ENCODE results near the gene TARDBP. TPM values are rescaled to one million over a fixed set of nuclear protein-coding genes. Genes with fewer than 3 reads are reported as not detected.
"Not testable (repeated sequence)": the region's sequence is repeated elsewhere in the genome, so short reads cannot be mapped to it uniquely, and the experiment has no call there.

The TARDBP gene
- total RNA-seq, 1 experiment from 2014 or later, result 70.3 TPM

GRCh38 chr1:11071463-11072215, 59.2 kb downstream of the TARDBP start:
- peak; percentile 40 for DNase-seq (ENCODE audit: low spot score)
- in situ Hi-C loops (cut with HindIII; ENCODE audit: low sequenced_read_pairs), result no loop called here

DNA sequence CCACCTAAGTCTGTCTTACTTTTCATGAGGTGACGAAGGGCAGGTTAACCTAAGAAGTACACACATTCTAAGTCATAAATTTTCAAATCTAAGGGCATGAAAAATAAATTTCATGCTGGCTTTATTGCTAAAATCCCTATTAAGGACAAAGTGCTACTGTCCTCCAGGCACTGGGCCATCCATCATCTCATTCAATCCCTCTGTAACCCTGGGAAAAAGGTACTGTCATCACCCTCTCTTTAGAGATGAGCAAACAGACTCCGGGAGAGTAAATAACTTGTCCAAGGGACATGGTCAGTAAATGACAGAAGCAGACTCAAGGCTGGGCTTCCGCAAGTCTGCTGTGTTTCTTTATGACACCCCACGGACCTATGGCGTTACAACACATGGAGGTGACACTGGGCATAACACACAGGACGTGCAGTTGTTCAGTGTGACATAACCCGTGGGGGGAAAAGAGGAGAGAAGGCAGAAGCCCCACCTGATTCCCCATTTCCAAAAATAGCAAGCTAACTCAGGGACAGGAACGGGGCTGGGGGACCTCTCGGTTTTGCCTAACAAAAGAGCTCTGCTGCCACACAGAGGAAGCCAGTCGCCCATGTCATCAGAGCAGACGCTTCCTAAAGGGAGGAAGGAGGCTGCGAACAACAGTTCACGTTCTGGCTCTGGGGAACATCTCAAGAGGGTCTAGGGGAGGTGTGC, 59.9 kb downstream of the TARDBP start:
- in situ Hi-C loops (cut with HindIII; ENCODE audit: low sequenced_read_pairs), result no loop called here
- DNase-seq (ENCODE audit: low spot score), result no peak

DNA sequence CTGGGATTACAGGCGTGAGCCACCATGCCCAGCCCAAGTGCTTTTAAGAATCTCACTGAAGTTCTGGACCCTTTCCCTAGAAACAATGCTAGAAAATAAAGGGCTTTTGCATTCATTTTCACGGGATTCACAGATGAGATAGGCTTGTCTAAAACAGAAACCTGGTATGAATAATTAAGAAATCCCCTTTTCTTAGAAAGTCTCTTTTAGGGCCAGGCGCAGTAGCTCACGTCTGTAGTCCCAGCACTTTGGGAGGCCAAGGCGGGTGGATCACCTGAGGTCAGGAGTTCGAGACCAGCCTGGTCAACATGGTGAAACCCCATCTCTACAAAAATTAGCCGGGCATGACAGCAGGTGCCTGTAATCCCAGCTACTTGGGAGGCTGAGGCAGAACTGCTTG, 60.9 kb downstream of the TARDBP start:
- in situ Hi-C loops (cut with HindIII; ENCODE audit: low sequenced_read_pairs); DNase-seq (ENCODE audit: low spot score): not testable (repeated sequence)

Other genes with a start within 250 kb of the TARDBP start
- 2.2 and 7.4 TPM in 2 replicates for gene CASZ1, start 216.0 kb upstream of the TARDBP start, total RNA-seq (2014; rRNA removed; shearing (Covaris generic))
- gene MASP2, start 34.6 kb downstream of the TARDBP start, total RNA-seq (2014; rRNA removed; shearing (Covaris generic)), result not detected in 2 replicates
- gene SRM, start 47.4 kb downstream of the TARDBP start, total RNA-seq (2014; rRNA removed; shearing (Covaris generic)), result 12.1 and 24.3 TPM in 2 replicates
- 42.5 and 61.7 TPM in 2 replicates for gene EXOSC10, start 87.2 kb downstream of the TARDBP start, total RNA-seq (2014; rRNA removed; shearing (Covaris generic))
- not detected in 2 replicates for gene ANGPTL7, start 176.7 kb downstream of the TARDBP start, total RNA-seq (2014; rRNA removed; shearing (Covaris generic))
- gene MTOR, start 249.9 kb downstream of the TARDBP start, total RNA-seq (2014; rRNA removed; shearing (Covaris generic)), result 21.5 and 26.7 TPM in 2 replicates

All from G401 (cell line).